GM19328 (cell line): ENCODE measurements around the gene USO1.
"Not testable (repeated sequence)": the region's sequence is repeated elsewhere in the genome, so short reads cannot be mapped to it uniquely, and the experiment has no call there.

Source experiments
- ATAC-seq: cut with Tn5 transposase; IDR thresholded peaks from one replicate; pipeline ENCODE4 v1.9.1; 2021; ENCODE audit warnings: mild to moderate bottlenecking, moderate library complexity; ENCODE audit not compliant: unreplicated experiment

The USO1 gene

GRCh38 chr4:75710246-75710645, 14.1 kb upstream of the USO1 start:
- ATAC-seq = no peak

GRCh38 chr4:75714011-75714410, 10.4 kb upstream of the USO1 start:
- ATAC-seq = no peak

- no peak for ATAC-seq
Measured at GRCh38 chr4:75714704-75715103, 9.7 kb upstream of the USO1 start.

- no peak for ATAC-seq
Measured at GRCh38 chr4:75715105-75715799, 9.1 kb upstream of the USO1 start.

GRCh38 chr4:75716054-75716453, 8.3 kb upstream of the USO1 start:
- ATAC-seq = not testable (repeated sequence)

- ATAC-seq = no peak
Measured at GRCh38 chr4:75717408-75717807, 7.0 kb upstream of the USO1 start.

GRCh38 chr4:75718529-75718928, 5.8 kb upstream of the USO1 start:
- ATAC-seq = no peak

GRCh38 chr4:75722417-75722816, 2.0 kb upstream of the USO1 start:
- ATAC-seq = no peak

- no peak for ATAC-seq
Measured at GRCh38 chr4:75723163-75724065, 963 bp upstream of the USO1 start.

GRCh38 chr4:75724867-75725724, 719 bp downstream of the USO1 start:
- peak; percentile 50 for ATAC-seq

GRCh38 chr4:75725942-75726538, 1.7 kb downstream of the USO1 start:
- not testable (repeated sequence) for ATAC-seq

GRCh38 chr4:75726577-75726976, 2.2 kb downstream of the USO1 start:
- ATAC-seq = no peak

- no peak for ATAC-seq
Measured at GRCh38 chr4:75727073-75727472, 2.7 kb downstream of the USO1 start.

GRCh38 chr4:75729836-75730235, 5.5 kb downstream of the USO1 start:
- no peak for ATAC-seq

- ATAC-seq = no peak
Measured at GRCh38 chr4:75733369-75733768, 9.0 kb downstream of the USO1 start.

GRCh38 chr4:75735525-75735924, 11.1 kb downstream of the USO1 start:
- ATAC-seq = no peak

- no peak for ATAC-seq
Measured at GRCh38 chr4:75736862-75737261, 12.5 kb downstream of the USO1 start.

GRCh38 chr4:75737398-75737797, 13.0 kb downstream of the USO1 start:
- no peak for ATAC-seq

GRCh38 chr4:75741027-75741426, 16.6 kb downstream of the USO1 start:
- ATAC-seq = no peak

- no peak for ATAC-seq
Measured at GRCh38 chr4:75742451-75742850, 18.1 kb downstream of the USO1 start.

- ATAC-seq = no peak
Measured at GRCh38 chr4:75745161-75745560, 20.8 kb downstream of the USO1 start.
